SK-N-SH treated with all-trans-retinoic acid at 6 μM for 48 hours (cell line): ENCODE results near the gene TNFRSF1A.

Experiments used
- ARNTL ChIP-seq: fragments of 450-650 bp; formaldehyde crosslinking; IDR thresholded peaks from 2 replicates; pipeline ENCODE4 v1.5.0; 2020; ENCODE audit warnings: low read depth, mild to moderate bottlenecking, moderate library complexity, borderline replicate concordance
- BACH2 ChIP-seq: fragments of 250-450 bp; sonication (Bioruptor Pico); IDR thresholded peaks from 2 replicates; pipeline ENCODE4 v1.9.0; 2021; ENCODE audit warnings: mild to moderate bottlenecking, borderline replicate concordance
- CSDC2 ChIP-seq: fragments of 250-450 bp; sonication (Bioruptor Pico); IDR thresholded peaks from 2 replicates; pipeline ENCODE4 v1.5.0; 2020; ENCODE audit warnings: mild to moderate bottlenecking, moderate library complexity
- SNAI2 ChIP-seq: fragments of 250-450 bp; sonication (Bioruptor Pico); IDR thresholded peaks from 2 replicates; pipeline ENCODE4 v1.5.0; 2020; ENCODE audit warnings: mild to moderate bottlenecking, moderate library complexity
- TCF4 ChIP-seq: fragments of 250-450 bp; sonication (Bioruptor Pico); IDR thresholded peaks from 2 replicates; pipeline ENCODE4 v1.8.0; 2021; ENCODE audit warnings: mild to moderate bottlenecking, moderate library complexity, borderline replicate concordance
- TOX ChIP-seq: fragments of 250-450 bp; sonication (Bioruptor Pico); IDR thresholded peaks from 2 replicates; pipeline ENCODE4 v1.8.0; 2021; ENCODE audit warnings: mild to moderate bottlenecking, moderate library complexity, borderline replicate concordance
- ZC3H10 ChIP-seq: fragments of 250-450 bp; sonication (Bioruptor Pico); IDR thresholded peaks from 2 replicates; pipeline ENCODE4 v1.5.1; 2021; ENCODE audit warnings: mild to moderate bottlenecking, moderate library complexity
- ZFP3 ChIP-seq: fragments of 250-450 bp; sonication (Bioruptor Pico); IDR thresholded peaks from 2 replicates; pipeline ENCODE4 v1.5.0; 2020; ENCODE audit warnings: mild to moderate bottlenecking, moderate library complexity
- ZFP30 ChIP-seq: fragments of 450-650 bp; formaldehyde crosslinking; IDR thresholded peaks from 2 replicates; pipeline ENCODE4 v1.5.0; 2022; ENCODE audit warnings: mild to moderate bottlenecking, moderate library complexity
- ZNF565 ChIP-seq: fragments of 450-650 bp; formaldehyde crosslinking; conservative IDR thresholded peaks from 2 replicates; pipeline ENCODE4 v1.5.0; 2020; ENCODE audit warnings: low read depth, mild to moderate bottlenecking, moderate library complexity
- ZNF8 ChIP-seq: fragments of 450-650 bp; formaldehyde crosslinking; IDR thresholded peaks from 2 replicates; pipeline ENCODE4 v1.5.0; 2020; ENCODE audit warnings: mild to moderate bottlenecking, moderate library complexity
- TF ChIP-seq, protein P1 (sequence below): fragments of 250-450 bp; sonication (Bioruptor Pico); IDR thresholded peaks from 2 replicates; pipeline ENCODE4 v1.8.0; 2020; ENCODE audit warnings: mild to moderate bottlenecking, moderate library complexity, borderline replicate concordance
- TF ChIP-seq, protein P2 (sequence below): fragments of 250-450 bp; sonication (Bioruptor Pico); IDR thresholded peaks from 2 replicates; pipeline ENCODE4 v1.5.1; 2020; ENCODE audit warnings: low read depth, mild to moderate bottlenecking, moderate library complexity
- TF ChIP-seq, protein P3 (sequence below): fragments of 250-450 bp; sonication (Bioruptor Pico); IDR thresholded peaks from 2 replicates; pipeline ENCODE4 v1.5.0; 2020; ENCODE audit warnings: mild to moderate bottlenecking, moderate library complexity

DNA sequence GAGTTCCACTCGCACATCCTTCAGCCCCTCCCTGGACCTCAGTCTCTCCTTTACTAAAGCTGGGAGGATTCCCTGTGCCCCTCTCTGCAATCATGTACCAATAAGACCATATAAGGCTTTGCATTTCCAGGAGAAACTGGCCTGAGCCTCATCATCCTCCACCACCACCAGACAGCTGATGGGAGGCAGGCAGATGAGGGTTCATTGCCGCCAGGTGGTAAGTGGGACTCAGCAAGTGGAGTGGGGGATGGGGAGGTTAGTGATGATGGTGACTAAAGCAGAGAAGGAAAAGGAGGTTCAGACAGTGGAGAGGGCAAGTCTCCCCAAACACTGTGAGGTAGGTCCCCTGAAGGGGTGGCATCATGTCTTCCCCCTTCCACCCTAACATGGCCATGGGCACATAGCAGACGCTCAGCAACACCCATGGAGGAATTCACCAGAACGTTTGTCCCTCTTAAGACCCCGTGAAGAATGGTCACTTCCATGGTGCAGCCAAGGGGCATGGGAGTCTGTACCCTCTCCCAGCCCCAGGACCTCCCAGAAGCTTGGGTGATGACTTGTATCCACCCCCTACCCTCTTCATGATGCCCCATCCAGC is 4.5 kb upstream of the TNFRSF1A start:
- TF ChIP-seq TOX (CRISPR knock-in tag) (no peak), ARNTL (CRISPR knock-in tag) (no peak), ZNF565 (no peak), TCF4 (no peak), ZFP30 (CRISPR knock-in tag) (no peak), BACH2 (CRISPR knock-in tag) (no peak), SNAI2 (CRISPR knock-in tag) (no peak), ZC3H10 (CRISPR knock-in tag) (no peak), ZNF8 (no peak), CSDC2 (no peak), ZFP3 (CRISPR knock-in tag) (no peak)
- TF ChIP-seq, protein P1, sequence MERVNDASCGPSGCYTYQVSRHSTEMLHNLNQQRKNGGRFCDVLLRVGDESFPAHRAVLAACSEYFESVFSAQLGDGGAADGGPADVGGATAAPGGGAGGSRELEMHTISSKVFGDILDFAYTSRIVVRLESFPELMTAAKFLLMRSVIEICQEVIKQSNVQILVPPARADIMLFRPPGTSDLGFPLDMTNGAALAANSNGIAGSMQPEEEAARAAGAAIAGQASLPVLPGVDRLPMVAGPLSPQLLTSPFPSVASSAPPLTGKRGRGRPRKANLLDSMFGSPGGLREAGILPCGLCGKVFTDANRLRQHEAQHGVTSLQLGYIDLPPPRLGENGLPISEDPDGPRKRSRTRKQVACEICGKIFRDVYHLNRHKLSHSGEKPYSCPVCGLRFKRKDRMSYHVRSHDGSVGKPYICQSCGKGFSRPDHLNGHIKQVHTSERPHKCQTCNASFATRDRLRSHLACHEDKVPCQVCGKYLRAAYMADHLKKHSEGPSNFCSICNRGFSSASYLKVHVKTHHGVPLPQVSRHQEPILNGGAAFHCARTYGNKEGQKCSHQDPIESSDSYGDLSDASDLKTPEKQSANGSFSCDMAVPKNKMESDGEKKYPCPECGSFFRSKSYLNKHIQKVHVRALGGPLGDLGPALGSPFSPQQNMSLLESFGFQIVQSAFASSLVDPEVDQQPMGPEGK, result no peak
- TF ChIP-seq, protein P2, sequence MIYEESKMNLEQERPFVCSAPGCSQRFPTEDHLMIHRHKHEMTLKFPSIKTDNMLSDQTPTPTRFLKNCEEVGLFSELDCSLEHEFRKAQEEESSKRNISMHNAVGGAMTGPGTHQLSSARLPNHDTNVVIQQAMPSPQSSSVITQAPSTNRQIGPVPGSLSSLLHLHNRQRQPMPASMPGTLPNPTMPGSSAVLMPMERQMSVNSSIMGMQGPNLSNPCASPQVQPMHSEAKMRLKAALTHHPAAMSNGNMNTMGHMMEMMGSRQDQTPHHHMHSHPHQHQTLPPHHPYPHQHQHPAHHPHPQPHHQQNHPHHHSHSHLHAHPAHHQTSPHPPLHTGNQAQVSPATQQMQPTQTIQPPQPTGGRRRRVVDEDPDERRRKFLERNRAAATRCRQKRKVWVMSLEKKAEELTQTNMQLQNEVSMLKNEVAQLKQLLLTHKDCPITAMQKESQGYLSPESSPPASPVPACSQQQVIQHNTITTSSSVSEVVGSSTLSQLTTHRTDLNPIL (CRISPR knock-in tag), result no peak
- TF ChIP-seq, protein P3, sequence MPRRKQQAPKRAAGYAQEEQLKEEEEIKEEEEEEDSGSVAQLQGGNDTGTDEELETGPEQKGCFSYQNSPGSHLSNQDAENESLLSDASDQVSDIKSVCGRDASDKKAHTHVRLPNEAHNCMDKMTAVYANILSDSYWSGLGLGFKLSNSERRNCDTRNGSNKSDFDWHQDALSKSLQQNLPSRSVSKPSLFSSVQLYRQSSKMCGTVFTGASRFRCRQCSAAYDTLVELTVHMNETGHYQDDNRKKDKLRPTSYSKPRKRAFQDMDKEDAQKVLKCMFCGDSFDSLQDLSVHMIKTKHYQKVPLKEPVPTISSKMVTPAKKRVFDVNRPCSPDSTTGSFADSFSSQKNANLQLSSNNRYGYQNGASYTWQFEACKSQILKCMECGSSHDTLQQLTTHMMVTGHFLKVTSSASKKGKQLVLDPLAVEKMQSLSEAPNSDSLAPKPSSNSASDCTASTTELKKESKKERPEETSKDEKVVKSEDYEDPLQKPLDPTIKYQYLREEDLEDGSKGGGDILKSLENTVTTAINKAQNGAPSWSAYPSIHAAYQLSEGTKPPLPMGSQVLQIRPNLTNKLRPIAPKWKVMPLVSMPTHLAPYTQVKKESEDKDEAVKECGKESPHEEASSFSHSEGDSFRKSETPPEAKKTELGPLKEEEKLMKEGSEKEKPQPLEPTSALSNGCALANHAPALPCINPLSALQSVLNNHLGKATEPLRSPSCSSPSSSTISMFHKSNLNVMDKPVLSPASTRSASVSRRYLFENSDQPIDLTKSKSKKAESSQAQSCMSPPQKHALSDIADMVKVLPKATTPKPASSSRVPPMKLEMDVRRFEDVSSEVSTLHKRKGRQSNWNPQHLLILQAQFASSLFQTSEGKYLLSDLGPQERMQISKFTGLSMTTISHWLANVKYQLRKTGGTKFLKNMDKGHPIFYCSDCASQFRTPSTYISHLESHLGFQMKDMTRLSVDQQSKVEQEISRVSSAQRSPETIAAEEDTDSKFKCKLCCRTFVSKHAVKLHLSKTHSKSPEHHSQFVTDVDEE (CRISPR knock-in tag), result no peak
